Measurements from ENCODE around the gene EHD3.

Gene EHD3

GRCh38 chr2:31256611-31257382 lies 22.8 kb downstream of the EHD3 start:
- no peak for DNase-seq (ENCODE audit: low spot score)
- in situ Hi-C loops (cut with MboI; ENCODE audit: low sequenced_read_pairs, unreplicated experiment): no loop called here
- no peak for TF ChIP-seq CTCF (IDR thresholded peaks at IDR 0.05; ENCODE audit: borderline replicate concordance, control extremely low read depth, extremely low read depth, insufficient read depth, missing control alignments)

GRCh38 chr2:31258351-31258750 lies 24.4 kb downstream of the EHD3 start:
- DNase-seq (ENCODE audit: low spot score): peak; percentile 80
- no peak for TF ChIP-seq CTCF (IDR thresholded peaks at IDR 0.05; ENCODE audit: borderline replicate concordance, control extremely low read depth, extremely low read depth, insufficient read depth, missing control alignments)
- in situ Hi-C loops (cut with MboI; ENCODE audit: low sequenced_read_pairs, unreplicated experiment): no loop called here

GRCh38 chr2:31259075-31259474 lies 25.1 kb downstream of the EHD3 start:
- in situ Hi-C loops (cut with MboI; ENCODE audit: low sequenced_read_pairs, unreplicated experiment): no loop called here
- TF ChIP-seq CTCF (IDR thresholded peaks at IDR 0.05; ENCODE audit: borderline replicate concordance, control extremely low read depth, extremely low read depth, insufficient read depth, missing control alignments): no peak
- DNase-seq (ENCODE audit: low spot score): no peak

- in situ Hi-C loops (cut with MboI; ENCODE audit: low sequenced_read_pairs, unreplicated experiment): no loop called here
- no peak for TF ChIP-seq CTCF (IDR thresholded peaks at IDR 0.05; ENCODE audit: borderline replicate concordance, control extremely low read depth, extremely low read depth, insufficient read depth, missing control alignments)
- no peak for DNase-seq (ENCODE audit: low spot score)
Measured at GRCh38 chr2:31260870-31261269, 26.9 kb downstream of the EHD3 start.

- DNase-seq (ENCODE audit: low spot score): no peak
- in situ Hi-C loops (cut with MboI; ENCODE audit: low sequenced_read_pairs, unreplicated experiment): no loop called here
Measured at GRCh38 chr2:31263636-31264190, 29.8 kb downstream of the EHD3 start.

GRCh38 chr2:31265234-31265633 lies 31.3 kb downstream of the EHD3 start:
- in situ Hi-C loops (cut with MboI; ENCODE audit: low sequenced_read_pairs, unreplicated experiment): no loop called here
- TF ChIP-seq CTCF (IDR thresholded peaks at IDR 0.05; ENCODE audit: borderline replicate concordance, control extremely low read depth, extremely low read depth, insufficient read depth, missing control alignments): no peak
- DNase-seq (ENCODE audit: low spot score): no peak

More at GRCh38 chr2:31263636-31264190, 29.8 kb downstream of the EHD3 start:
- TF ChIP-seq CTCF (IDR thresholded peaks at IDR 0.05; ENCODE audit: borderline replicate concordance, control extremely low read depth, extremely low read depth, insufficient read depth, missing control alignments): no peak
